Spinal cord (tissue), 10 donors: ENCODE results near the gene MRPL27. TPM values are rescaled to one million over a fixed set of nuclear protein-coding genes. Genes with fewer than 3 reads are reported as not detected.

Experiments used
- DNase-seq, 6 donors: peaks; one replicate each; pipeline versions ENCODE4 v3.0.0 to v3.0.0-alpha.2; 2013 to 2015; ENCODE audit warnings: low spot score in 6 of 6, low read depth in 4 of 6
- H3K27ac ChIP-seq: one replicate; pipeline ENCODE4 v1.5.1; 2013; ENCODE audit warnings: low read depth, low read length, control low read depth
- H3K27me3 ChIP-seq: one replicate; pipeline ENCODE4 v1.6.1; 2013; ENCODE audit warnings: low read length; ENCODE audit not compliant: control insufficient read depth, insufficient read depth
- H3K36me3 ChIP-seq: one replicate; pipeline ENCODE4 v1.6.1; 2013; ENCODE audit warnings: low read length; ENCODE audit not compliant: control insufficient read depth, insufficient read depth
- H3K4me1 ChIP-seq: one replicate; pipeline ENCODE4 v1.6.1; 2013; ENCODE audit warnings: low read length; ENCODE audit not compliant: control insufficient read depth, insufficient read depth
- H3K4me3 ChIP-seq: one replicate; pipeline ENCODE4 v1.5.1; 2013; ENCODE audit warnings: low read depth, low read length, control low read depth
- H3K9me3 ChIP-seq: one replicate; pipeline ENCODE4 v1.6.1; 2013; ENCODE audit warnings: low read length; ENCODE audit not compliant: control insufficient read depth, insufficient read depth
- WGBS: methylation state at CpG from one replicate; pipeline ENCODE4 v1.1.5; 2013; ENCODE audit warnings: missing lambda C conversion rate; ENCODE audit not compliant: insufficient coverage; 5-methylcytosine and 5-hydroxymethylcytosine counted together
- polyA plus RNA-seq, 2 donors: library from polyadenylated mRNA; unstranded; fragments of 120-200 nt; gene quantifications; one replicate each; pipeline ENCODE4 v1.2.1, GENCODE V29; 2013; ENCODE audit not compliant: insufficient read length in 2 of 2
- total RNA-seq, 2 donors: library from RNA; depleted of rRNA in 1 of 2; stranded (reverse); fragments of 120-200 nt in 1 of 2; fragments of >200 nt in 1 of 2; gene quantifications; one replicate each; pipeline versions ENCODE4 v1.2.3 to v1.2.4, GENCODE V29; 2013 to 2014
- donor health status: healthy.

MRPL27 gene
- total and polyA plus RNA-seq, 4 donors = 45.3 to 98.7 (median 73.4) TPM

GRCh38 chr17:50392621-50393020 lies 19.6 kb upstream of the MRPL27 start:
- H3K4me1 ChIP-seq = peaks cover 15% of the 10 kb centered on the region
- H3K4me3 ChIP-seq = no peak overlapping the region
- H3K36me3 ChIP-seq = peaks cover 57% of the 10 kb centered on the region
- H3K27ac ChIP-seq = no peak overlapping the region
- 97% methylated on average over 6 of the region's 6 CpGs for WGBS
- H3K9me3 ChIP-seq = no peaks in the 10 kb centered on the region
- DNase-seq = no peak
- no peaks in the 10 kb centered on the region for H3K27me3 ChIP-seq

- Histone ChIP-seq H3K4me1 (no peaks in the 10 kb centered on the region), H3K4me3 (no peak overlapping the region), H3K27me3 (no peaks in the 10 kb centered on the region), H3K36me3 (peaks cover 81% of the 10 kb centered on the region), H3K27ac (no peak overlapping the region), H3K9me3 (no peaks in the 10 kb centered on the region)
- 100% methylated on average over 1 of the region's 6 CpGs for WGBS
- no peak for DNase-seq
These were observed 16.6 kb upstream of the MRPL27 start for GRCh38 chr17:50389534-50389933.

GRCh38 chr17:50388728-50389127 lies 15.7 kb upstream of the MRPL27 start:
- Histone ChIP-seq H3K9me3 (no peaks in the 10 kb centered on the region), H3K27ac (no peak overlapping the region), H3K36me3 (peaks cover 83% of the 10 kb centered on the region), H3K4me3 (no peak overlapping the region), H3K4me1 (no peaks in the 10 kb centered on the region), H3K27me3 (no peaks in the 10 kb centered on the region)
- WGBS = 95% methylated on average over 2 of the region's 3 CpGs
- no peak for DNase-seq

GRCh38 chr17:50386510-50386909 lies 13.5 kb upstream of the MRPL27 start:
- Histone ChIP-seq H3K27me3 (no peaks in the 10 kb centered on the region), H3K27ac (no peak overlapping the region), H3K4me3 (no peak overlapping the region), H3K9me3 (no peaks in the 10 kb centered on the region), H3K4me1 (no peaks in the 10 kb centered on the region), H3K36me3 (peaks cover 75% of the 10 kb centered on the region)
- DNase-seq = no peak
- no CpG with 5 or more reads among the region's 3 CpGs for WGBS

DNA sequence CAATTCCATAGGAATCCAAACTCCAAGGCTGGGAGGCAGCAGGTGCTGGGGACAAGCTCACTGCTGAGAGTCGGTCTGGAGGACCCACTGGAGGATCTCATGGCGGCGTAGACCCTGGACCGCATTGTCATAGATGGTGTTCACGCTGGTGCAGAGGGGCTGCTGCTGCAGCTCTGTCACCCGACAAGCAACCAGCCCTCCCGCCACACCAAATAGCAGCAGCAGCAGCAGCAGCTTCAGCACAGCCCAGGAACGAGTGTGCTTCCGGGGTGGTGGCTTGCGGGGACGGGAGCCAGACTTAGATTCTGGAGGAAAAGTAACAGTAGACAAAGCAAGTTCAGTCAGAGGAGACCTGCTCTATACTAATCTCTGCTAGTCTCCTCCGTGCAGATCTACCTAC lies 9.9 kb upstream of the MRPL27 start:
- H3K27me3 ChIP-seq = no peaks in the 10 kb centered on the region
- DNase-seq = no peak
- 100% methylated on average over 7 of the region's 12 CpGs for WGBS
- H3K4me3 ChIP-seq = no peak overlapping the region
- no peaks in the 10 kb centered on the region for H3K9me3 ChIP-seq
- no peak overlapping the region for H3K27ac ChIP-seq
- H3K4me1 ChIP-seq = no peaks in the 10 kb centered on the region
- H3K36me3 ChIP-seq = peaks cover 62% of the 10 kb centered on the region

DNA sequence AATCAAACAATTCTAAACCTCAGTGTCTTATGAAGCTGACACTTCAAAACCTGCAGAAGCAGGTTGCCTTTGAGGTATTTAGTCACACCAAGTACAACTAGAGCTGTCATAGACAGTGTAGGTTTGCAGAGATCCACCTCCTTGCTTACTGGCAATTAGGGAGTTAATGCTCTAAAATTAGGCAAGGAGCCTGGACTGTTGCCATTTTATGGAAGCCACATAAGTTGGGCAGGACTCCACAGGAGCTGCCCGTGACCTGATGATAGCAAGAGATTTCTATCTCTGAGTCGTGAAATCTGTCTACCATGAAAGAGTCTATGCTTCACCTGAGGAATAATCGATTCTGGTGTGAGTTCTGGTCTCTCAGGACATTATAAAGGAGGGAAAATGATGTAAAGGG lies 8.9 kb upstream of the MRPL27 start:
- Histone ChIP-seq H3K27ac (no peak overlapping the region), H3K36me3 (peaks cover 54% of the 10 kb centered on the region)
- 86% methylated on average over 3 of the region's 3 CpGs for WGBS

DNA sequence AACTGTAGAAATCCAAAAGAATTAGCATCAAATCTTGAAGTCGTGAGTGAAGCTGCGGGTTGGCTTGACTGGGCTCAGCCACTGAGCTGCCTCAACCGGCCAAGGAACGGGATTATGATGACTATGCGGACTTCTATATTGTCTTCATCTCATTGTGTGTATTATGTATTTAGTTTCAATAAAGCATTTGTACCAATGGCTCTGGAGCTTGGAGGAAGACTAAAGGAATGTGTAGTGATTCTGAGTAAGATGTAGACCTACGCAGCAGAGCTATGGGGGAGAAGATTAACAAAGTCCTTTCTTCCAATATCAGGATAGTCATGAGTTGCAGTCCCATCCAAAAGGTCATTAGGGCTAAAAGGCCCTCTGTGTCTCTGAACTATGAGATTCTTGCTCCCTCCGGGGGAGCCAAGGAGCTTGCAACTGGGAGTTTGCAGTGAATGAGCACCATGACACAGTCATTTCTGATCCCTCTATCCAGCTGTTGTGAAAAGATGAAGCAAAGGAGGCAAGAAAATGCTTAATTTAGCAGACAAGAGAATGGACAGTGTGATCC lies 8.4 kb upstream of the MRPL27 start:
- Histone ChIP-seq H3K4me1 (no peaks in the 10 kb centered on the region), H3K27ac (no peak overlapping the region), H3K27me3 (no peaks in the 10 kb centered on the region), H3K9me3 (no peaks in the 10 kb centered on the region), H3K36me3 (peaks cover 48% of the 10 kb centered on the region), H3K4me3 (no peak overlapping the region)
- DNase-seq = no peak
- WGBS = 90% methylated on average over 3 of the region's 7 CpGs

More for the DNA sequence above, 8.9 kb upstream of the MRPL27 start:
- no peaks in the 10 kb centered on the region for H3K27me3 ChIP-seq
- H3K9me3 ChIP-seq = no peaks in the 10 kb centered on the region
- H3K4me1 ChIP-seq = no peaks in the 10 kb centered on the region
- no peak for DNase-seq
- H3K4me3 ChIP-seq = no peak overlapping the region

DNA sequence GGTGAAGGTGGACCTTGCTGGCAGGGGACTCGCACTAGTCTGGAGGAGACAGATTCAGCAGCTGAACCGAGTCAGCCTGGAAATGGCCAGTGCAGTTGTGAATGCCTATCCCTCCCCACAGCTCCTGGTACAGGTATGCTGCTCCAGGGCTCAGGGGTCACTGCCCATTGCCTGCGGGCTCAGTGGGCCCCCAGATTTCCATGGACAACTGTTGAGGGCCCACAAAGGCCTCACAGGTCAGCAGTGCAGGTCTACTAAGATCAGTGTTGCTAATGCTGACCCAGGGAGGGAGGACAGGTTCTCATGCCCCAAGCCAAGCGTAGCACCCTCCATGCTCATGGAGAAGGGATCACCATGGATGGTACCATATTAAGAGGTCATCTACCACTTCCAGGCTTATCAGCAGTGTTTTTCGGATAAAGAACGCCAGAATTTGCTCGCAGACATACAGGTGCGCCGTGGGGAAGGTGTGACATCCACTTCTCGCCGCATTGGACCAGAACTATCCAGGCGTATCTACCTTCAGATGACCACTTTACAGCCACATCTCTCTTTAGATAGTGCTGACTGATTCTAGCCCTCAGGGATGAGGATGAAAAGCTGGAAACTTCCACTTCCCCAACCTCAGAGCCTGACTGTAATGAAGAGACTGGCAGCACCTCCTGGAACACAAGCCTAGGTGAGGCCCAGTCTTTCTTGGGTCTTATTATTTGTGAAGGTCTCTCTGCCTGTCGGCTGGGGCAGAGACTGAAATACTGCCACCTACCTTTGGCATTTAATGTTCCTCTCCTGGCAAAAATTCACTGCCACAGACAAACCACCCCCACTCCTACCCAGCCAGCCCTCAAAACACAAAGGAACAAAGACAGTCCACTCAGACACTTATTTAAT lies 7.6 kb upstream of the MRPL27 start:
- Histone ChIP-seq H3K4me3 (no peak overlapping the region), H3K4me1 (no peaks in the 10 kb centered on the region), H3K27ac (no peak overlapping the region), H3K27me3 (no peaks in the 10 kb centered on the region), H3K36me3 (peaks cover 45% of the 10 kb centered on the region), H3K9me3 (no peaks in the 10 kb centered on the region)
- no peak for DNase-seq
- 98% methylated on average over 10 of the region's 13 CpGs for WGBS

DNA sequence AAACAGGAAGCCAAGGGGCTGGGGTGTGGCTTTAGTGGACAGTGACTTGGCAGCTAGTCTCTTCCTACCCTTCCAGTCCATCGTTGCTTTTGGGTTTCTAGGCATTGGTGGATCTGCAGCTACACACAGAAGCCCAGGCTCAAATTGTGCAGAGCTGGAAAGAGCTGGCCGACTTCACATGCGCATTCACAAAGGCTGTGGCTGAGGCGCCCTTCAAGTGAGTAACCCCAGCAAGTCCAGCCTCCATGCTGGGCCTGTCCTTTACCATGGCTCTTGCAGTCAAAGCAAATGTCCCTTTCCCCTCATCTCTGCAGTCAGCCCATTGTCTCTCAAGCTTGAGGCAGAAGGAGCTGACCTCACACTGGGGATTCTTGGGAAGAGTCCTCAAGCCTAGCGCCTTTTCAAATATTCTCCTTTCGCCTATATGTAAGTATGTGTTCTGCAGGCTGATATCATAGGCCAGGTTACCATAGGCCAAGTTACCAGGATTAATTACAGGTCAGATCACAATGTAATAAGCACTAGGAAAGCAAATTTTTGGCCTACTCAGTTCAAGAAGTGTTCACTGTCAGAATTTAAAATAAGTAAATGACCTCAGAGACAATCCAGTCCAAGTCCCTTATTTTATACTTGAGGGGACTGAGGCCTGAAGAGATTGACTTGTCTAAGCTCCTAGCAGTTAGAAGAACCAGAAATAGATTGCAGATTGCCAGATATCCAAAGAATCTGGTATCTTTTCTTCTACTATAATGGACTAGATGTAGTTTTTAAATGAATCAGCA lies 6.6 kb upstream of the MRPL27 start:
- Histone ChIP-seq H3K36me3 (peaks cover 34% of the 10 kb centered on the region), H3K4me1 (no peaks in the 10 kb centered on the region), H3K4me3 (no peak overlapping the region), H3K27ac (no peak overlapping the region), H3K9me3 (no peaks in the 10 kb centered on the region), H3K27me3 (no peaks in the 10 kb centered on the region)
- WGBS = 98% methylated on average over 4 of the region's 6 CpGs
- DNase-seq = no peak
